ENCODE measurements around the gene ARHGAP22.
"Not testable (repeated sequence)": the region's sequence is repeated elsewhere in the genome, so short reads cannot be mapped to it uniquely, and the experiment has no call there.

The ARHGAP22 gene

GRCh38 chr10:48604991-48605508 lies at the start of gene ARHGAP22:
Gene ARHGAP22 (minus strand): TSS chr10:48605073. CDS start chr10:48604796, 277 bp downstream.
- no peak for DNase-seq

DNA sequence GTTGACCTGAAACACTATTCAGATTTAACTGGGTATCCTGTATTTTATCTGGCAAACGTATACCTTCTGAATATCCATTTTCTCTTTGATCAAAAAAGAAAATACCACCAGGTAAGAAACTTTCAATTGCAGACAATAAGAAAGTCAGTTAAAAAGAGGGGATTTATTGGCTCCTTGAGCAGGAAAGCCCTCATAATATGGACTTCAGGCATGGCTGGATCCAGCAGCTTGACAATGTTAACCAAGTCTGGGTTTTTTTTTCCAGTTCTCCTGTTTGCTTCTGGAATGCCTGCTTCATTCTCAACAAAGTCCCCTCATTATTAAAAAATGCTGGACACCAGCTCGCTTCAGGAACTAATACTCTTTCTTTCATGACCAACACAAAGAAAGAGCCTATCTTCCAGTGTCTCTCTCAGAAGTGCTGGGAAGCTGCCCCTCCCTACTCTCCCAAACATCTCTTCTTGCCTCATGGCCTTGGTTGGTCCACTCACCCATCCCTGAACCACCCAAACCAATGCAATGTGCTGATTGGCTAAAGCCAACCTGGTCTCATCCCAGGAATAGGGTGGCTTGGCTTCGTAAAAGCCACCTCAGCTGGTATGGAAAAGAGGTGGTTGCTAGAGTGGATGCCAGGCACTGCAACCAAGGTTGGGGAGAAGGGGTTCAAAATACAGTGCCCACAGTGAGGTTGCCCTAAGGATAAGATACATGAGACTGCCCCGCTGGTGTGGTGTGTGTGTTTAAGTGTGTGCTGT lies 49.2 kb upstream of the ARHGAP22 start:
- DNase-seq, result peak; percentile 9

- DNase-seq, result no peak
These were observed 48.5 kb upstream of the ARHGAP22 start for GRCh38 chr10:48653347-48653746.

- DNase-seq, result no peak
These were observed 47.5 kb upstream of the ARHGAP22 start for GRCh38 chr10:48652344-48652743.

DNA sequence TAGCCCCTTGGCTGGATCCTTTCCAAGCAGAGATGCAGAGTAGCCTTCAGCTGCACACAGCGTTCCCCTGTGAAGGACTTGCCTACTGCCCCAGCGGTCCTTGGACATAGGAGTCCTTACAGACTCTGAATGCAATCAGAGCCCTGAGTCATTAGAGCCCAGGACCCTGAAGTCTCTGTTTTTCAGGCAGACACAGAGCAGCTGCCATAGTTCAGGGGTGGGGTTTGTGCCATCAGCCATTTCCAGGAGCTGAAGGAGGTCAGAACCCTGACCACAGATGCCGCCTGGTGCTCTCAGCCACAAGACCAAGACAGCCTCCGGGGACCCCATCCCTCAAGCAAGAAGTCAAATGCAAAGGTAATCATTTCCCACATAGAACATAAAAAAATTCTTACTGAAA lies 47.0 kb upstream of the ARHGAP22 start:
- DNase-seq, result peak; percentile 38

- peak; percentile 81 for DNase-seq
These were observed 46.4 kb upstream of the ARHGAP22 start for GRCh38 chr10:48651293-48651692.

DNA sequence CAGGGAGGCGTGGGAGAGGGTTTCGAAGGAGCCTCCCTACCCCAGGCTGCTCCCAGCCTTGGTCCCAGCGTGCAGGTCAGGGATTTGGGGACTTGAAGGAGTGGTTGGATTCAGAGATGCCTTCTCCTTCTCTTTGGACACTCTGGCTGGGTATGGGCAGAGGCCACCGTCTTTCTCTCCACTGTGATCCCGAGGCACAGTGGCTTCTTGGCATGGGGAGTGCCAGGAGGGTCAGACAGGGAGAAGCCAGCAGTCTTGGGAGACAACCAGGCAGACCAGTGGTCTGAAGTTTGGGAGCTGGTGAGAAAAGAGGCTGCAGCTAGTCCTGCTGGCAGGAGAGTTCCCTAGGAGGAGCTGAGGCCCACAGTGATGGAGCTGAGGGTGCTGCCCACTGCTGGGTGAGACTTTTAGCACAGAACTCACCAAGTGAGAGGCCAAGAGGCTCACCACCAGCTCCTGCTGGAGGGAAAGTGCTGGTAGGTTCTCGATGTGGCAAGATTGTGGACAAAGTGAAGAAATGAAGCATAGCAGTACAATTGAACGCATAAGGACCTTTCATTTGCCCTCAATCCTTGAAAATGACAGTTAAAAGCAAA lies 44.6 kb upstream of the ARHGAP22 start:
- DNase-seq, result no peak

DNA sequence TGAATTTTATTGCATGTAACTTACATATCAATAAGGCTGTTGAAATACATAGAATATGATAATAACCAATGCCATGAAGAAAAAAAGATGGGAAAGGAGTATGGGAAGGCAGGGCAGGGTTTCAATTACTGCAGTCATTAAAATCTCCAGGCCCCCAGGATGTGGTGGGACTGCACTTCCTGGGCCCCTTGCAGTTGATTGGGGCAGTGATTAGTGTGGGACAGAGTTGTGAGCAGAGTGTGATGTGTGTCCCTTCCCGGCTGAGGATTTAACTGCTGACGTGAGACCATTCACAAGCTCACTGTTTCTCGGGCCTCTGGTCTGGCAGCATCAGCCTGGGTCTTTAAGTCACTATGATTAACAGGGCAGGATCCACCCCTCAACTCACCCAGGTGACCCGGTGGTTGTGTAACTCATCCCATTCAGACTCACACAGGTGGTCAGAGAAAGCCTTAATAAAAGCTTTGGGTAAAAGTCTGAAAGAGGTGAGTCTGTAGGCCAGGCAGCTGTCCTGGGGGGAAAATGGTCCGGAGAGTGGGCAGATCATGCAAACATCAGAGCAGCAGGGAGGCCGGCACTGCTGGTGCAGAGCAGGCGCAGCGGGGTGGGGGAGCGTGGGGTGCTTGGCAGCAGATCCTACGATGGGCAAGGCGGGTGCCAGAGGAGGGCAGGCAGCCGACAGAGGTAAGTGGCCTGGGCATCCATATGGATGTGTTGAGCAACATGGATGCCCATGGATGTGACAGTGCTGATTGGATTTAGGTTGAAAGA lies 43.5 kb upstream of the ARHGAP22 start:
- no peak for DNase-seq

- not testable (repeated sequence) for DNase-seq
These were observed 42.2 kb upstream of the ARHGAP22 start for GRCh38 chr10:48647073-48647472.

GRCh38 chr10:48645600-48645999 lies 40.7 kb upstream of the ARHGAP22 start:
- no peak for DNase-seq

- DNase-seq, result not testable (repeated sequence)
These were observed 36.3 kb upstream of the ARHGAP22 start for GRCh38 chr10:48641099-48641690.

DNA sequence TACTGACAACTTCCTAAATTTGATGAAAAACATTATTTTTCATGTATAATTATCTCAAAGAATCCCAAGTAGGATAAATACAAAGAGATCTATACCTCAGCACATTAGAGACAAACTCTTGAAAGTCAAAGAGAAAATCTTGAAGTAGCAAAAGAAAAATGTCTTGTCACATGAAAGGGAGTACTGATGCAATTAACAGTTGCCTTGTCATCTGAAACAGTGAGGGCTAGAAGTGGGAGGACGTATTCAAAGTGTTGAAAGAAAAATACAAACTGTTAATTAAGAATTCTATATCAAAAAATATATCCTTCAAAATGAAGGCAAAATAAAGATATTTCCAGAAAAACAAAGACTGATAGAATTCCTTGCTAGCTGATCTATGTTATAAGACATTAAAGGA lies 35.5 kb upstream of the ARHGAP22 start:
- DNase-seq, result no peak

DNA sequence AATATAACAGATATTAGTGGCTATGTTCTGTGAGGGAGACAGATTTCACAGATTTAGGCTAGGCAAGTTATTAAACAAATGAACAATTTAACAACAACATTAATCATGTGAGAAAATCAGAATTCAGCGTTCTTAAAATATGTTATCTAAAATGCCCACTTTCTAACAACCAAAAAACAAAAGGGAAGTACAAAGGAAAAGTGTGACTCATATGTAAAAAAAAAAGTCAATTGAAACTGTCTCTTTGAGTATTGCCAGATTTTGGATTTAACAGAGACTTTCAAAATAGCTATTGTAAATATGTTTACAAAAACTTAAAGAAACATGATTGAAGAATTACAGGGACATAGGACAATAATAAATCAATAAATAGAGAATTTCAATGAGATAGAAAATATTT lies 34.8 kb upstream of the ARHGAP22 start:
- no peak for DNase-seq

DNA sequence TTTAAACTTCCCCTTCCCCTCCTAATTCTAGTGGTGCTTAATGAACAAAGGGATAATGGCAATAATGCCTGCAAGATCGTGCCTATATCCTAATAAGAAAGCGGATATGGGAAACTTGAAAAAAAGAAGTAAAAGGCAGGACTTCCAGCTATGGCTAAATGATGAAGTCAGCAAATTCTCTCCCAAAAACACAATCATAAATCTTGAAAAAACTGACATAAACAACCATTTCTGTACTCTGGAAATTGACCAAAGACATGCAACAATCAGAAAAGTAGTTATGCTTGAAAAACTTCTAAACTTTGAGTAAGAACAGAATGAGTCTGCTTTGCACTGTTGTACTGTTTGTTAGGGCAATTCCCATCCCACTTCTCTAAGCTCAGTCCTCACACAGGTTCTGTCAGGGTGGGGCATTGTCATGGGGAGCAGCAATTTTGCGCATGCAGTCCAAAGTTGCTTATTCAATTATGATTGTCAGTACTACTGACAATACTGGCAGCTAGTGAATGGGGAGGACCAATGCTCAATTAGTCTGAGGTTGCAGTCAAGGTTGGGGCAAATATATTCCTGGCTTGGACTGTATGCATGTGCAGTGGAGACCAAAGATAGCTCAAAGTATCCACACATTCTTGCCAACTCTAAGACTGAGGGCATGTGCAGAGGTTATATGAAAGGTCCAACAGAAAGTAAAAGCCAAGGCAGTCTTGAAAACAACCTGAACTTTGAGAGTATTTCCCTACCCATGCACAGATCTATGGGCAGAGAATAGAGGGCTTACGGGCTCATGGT lies 34.1 kb upstream of the ARHGAP22 start:
- DNase-seq, result no peak

DNA sequence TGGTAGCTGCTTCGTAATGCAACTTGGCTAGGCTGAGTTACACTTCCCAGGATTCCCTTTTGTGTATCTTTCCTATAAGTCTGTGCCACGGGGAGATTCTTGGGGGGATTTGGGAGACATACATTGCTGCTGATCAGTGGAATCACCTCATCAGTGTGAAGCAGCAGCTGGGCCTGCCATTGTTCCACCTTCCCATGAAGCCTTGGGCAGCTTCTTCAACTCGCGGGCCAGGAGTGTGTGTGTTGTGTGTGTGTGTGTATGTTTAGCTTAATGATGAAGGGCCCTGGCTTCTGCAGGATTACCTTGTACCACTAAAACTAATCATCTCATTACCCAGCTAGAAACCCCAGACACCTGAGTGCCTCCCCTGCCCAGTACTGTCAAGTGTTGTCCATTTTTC lies 33.3 kb upstream of the ARHGAP22 start:
- no peak for DNase-seq

- no peak for DNase-seq
These were observed 32.0 kb upstream of the ARHGAP22 start for GRCh38 chr10:48636901-48637300.

GRCh38 chr10:48636231-48636630 lies 31.4 kb upstream of the ARHGAP22 start:
- no peak for DNase-seq

- DNase-seq, result no peak
These were observed 30.2 kb upstream of the ARHGAP22 start for GRCh38 chr10:48634984-48635557.

- no peak for DNase-seq
These were observed 29.5 kb upstream of the ARHGAP22 start for GRCh38 chr10:48634198-48634983.

- DNase-seq, result no peak
These were observed 28.7 kb upstream of the ARHGAP22 start for GRCh38 chr10:48633381-48634197.
